GM12878 (cell line): ENCODE measurements around the gene PIERCE2. TPM values are rescaled to one million over a fixed set of nuclear protein-coding genes. Genes with fewer than 3 reads are reported as not detected.

Experiments used
- ATAC-seq: fragments of 200-7000 bp; cut with Tn5 transposase; 3 replicates; pipeline ENCODE4 v1.9.1; 2020; ENCODE audit warnings: mild to moderate bottlenecking, moderate library complexity
- BruUV-seq: library from RNA; stranded (reverse); fragments of 400-500 nt; replicated peaks from 2 replicates; lab custom pipeline; 2021; lab: Mats Ljungman, UMichigan
- CTCF ChIA-PET: fragments of 300-600 bp; sonication (Branson Sonifier 250); formaldehyde crosslinking; extraction: SDS; loops from one replicate; lab custom pipeline; 2021; ENCODE audit warnings: inconsistent platforms; lab: Yijun Ruan, JAX
- POLR2A ChIA-PET: fragments of 350-600 bp; formaldehyde crosslinking; extraction: SDS; loops from one replicate; lab custom pipeline; 2021; ENCODE audit warnings: inconsistent platforms; lab: Charles Lee
- RAD21 ChIA-PET: fragments of 300-600 bp; sonication (Branson Sonifier 250); formaldehyde crosslinking; loops from one replicate; lab custom pipeline; 2023; ENCODE audit warnings: antibody characterized with exemption; ENCODE audit not compliant: unreplicated experiment; lab: Charles Lee
- SMC1A ChIA-PET: fragments of 300-600 bp; sonication (Branson Sonifier 250); formaldehyde crosslinking; loops from one replicate; lab custom pipeline; 2023; ENCODE audit not compliant: unreplicated experiment, uncharacterized antibody; lab: Charles Lee
- DNase-seq: peaks from one replicate; pipeline ENCODE4 v3.0.0-alpha.2; 2011; ENCODE audit warnings: low read depth, low spot score
- FAIRE-seq: peaks from 3 replicates; lab custom pipeline; 2011; peaks lifted over from hg19 to GRCh38; lab: Jason Lieb, UNC
- H2AFZ ChIP-seq: 2 replicates; pipeline ENCODE4 v1.6.0; 2011; ENCODE audit warnings: low read depth, low read length, control low read depth; ENCODE audit not compliant: control insufficient read depth
- H3K27ac ChIP-seq: 2 replicates; pipeline ENCODE4 v1.5.1; 2011; ENCODE audit warnings: control low read depth; ENCODE audit not compliant: control insufficient read depth, insufficient read depth
- H3K27me3 ChIP-seq, 2 experiments: replicated peaks in 1 of 2; 2 replicates each; pipeline versions ENCODE4 v1.6.0 to v1.6.1; 2011; ENCODE audit warnings: low read length in 1 of 2; ENCODE audit not compliant: control insufficient read depth in 2 of 2, insufficient read depth in 2 of 2
- H3K36me3 ChIP-seq, 2 experiments: 2 replicates each; pipeline ENCODE4 v1.5.1; 2011; ENCODE audit warnings: low read length in 1 of 2; ENCODE audit not compliant: control insufficient read depth in 2 of 2, insufficient read depth in 2 of 2
- H3K4me1 ChIP-seq: 2 replicates; pipeline ENCODE4 v1.6.1; 2011; ENCODE audit warnings: mild to moderate bottlenecking, low read length, moderate library complexity, mixed read lengths; ENCODE audit not compliant: control insufficient read depth, insufficient read depth
- H3K4me2 ChIP-seq: 2 replicates; pipeline ENCODE4 v1.6.0; 2011; ENCODE audit warnings: control low read depth; ENCODE audit not compliant: control insufficient read depth, insufficient read depth
- H3K4me3 ChIP-seq: fragments of 200-600 bp; sonication (generic); 2 replicates; pipeline ENCODE4 v1.5.1; 2016
- H3K79me2 ChIP-seq: 2 replicates; pipeline ENCODE4 v1.6.0; 2011; ENCODE audit warnings: low read length; ENCODE audit not compliant: control insufficient read depth, insufficient read depth
- H3K9ac ChIP-seq: 2 replicates; pipeline ENCODE4 v1.8.0; 2011; ENCODE audit warnings: low read length, control low read depth, mixed read lengths; ENCODE audit not compliant: control insufficient read depth, insufficient read depth
- H3K9me3 ChIP-seq: replicated peaks from 3 replicates; pipeline ENCODE4 v1.5.1; 2011; ENCODE audit warnings: mild to moderate bottlenecking, low read length; ENCODE audit not compliant: control insufficient read depth, insufficient read depth
- H4K20me1 ChIP-seq: 2 replicates; pipeline ENCODE4 v1.6.0; 2011; ENCODE audit not compliant: control insufficient read depth, insufficient read depth
- ATF7 ChIP-seq: fragments of 450-650 bp; IDR thresholded peaks from 2 replicates; pipeline ENCODE4 v1.6.1; 2016; ENCODE audit warnings: low read depth, mild to moderate bottlenecking
- BCL11A ChIP-seq: IDR thresholded peaks from 2 replicates; pipeline ENCODE4 v1.6.1; 2011; ENCODE audit warnings: low read depth, low read length
- CBX5 ChIP-seq: sonication (generic); IDR thresholded peaks from 2 replicates; pipeline ENCODE4 v1.6.1; 2016; ENCODE audit warnings: low read depth, moderate library complexity, mild to moderate bottlenecking, inconsistent platforms
- ETV6 ChIP-seq, 2 experiments: fragments of 450-650 bp in 1 of 2; IDR thresholded peaks in 1 of 2; conservative IDR thresholded peaks in 1 of 2; 2 replicates each; pipeline ENCODE4 v1.6.1; 2014; ENCODE audit warnings: antibody characterized with exemption in 1 of 2, borderline replicate concordance in 1 of 2, low read depth in 1 of 2, mild to moderate bottlenecking in 1 of 2, moderate library complexity in 1 of 2
- EZH2 ChIP-seq: IDR thresholded peaks from 2 replicates; pipeline ENCODE4 v1.6.1; 2012; ENCODE audit warnings: low read depth, mild to moderate bottlenecking, control low read depth, inconsistent platforms, low read length, borderline replicate concordance; ENCODE audit not compliant: control insufficient read depth
- HCFC1 ChIP-seq: fragments of 150-350 bp; IDR thresholded peaks from 2 replicates; pipeline ENCODE4 v1.6.1; 2014; ENCODE audit warnings: low read length
- HDAC6 ChIP-seq: fragments of 200-600 bp; sonication (generic); IDR thresholded peaks from one replicate; pipeline ENCODE4 v1.8.0; 2017; ENCODE audit warnings: antibody characterized with exemption; ENCODE audit not compliant: unreplicated experiment
- JUNB ChIP-seq: IDR thresholded peaks from 2 replicates; pipeline ENCODE4 v1.6.1; 2016; ENCODE audit warnings: antibody characterized with exemption, mild to moderate bottlenecking
- MEF2B ChIP-seq: fragments of 450-650 bp; IDR thresholded peaks from 2 replicates; pipeline ENCODE4 v1.6.1; 2018; ENCODE audit warnings: mild to moderate bottlenecking, moderate library complexity; ENCODE audit not compliant: partially characterized antibody, poor library complexity, severe bottlenecking
- MTA2 ChIP-seq: fragments of 450-650 bp; IDR thresholded peaks from 2 replicates; pipeline ENCODE4 v1.6.1; 2016; ENCODE audit warnings: low read depth, mild to moderate bottlenecking, moderate library complexity
- POLR2AphosphoS5 ChIP-seq: IDR thresholded peaks from 2 replicates; pipeline ENCODE4 v1.6.1; 2011; ENCODE audit warnings: mild to moderate bottlenecking, low read length, inconsistent platforms
- RELA ChIP-seq: fragments of 450-650 bp; IDR thresholded peaks from 2 replicates; pipeline ENCODE4 v1.8.0; 2014; ENCODE audit warnings: borderline replicate concordance; ENCODE audit not compliant: partially characterized antibody
- SMC3 ChIP-seq: IDR thresholded peaks from 2 replicates; pipeline ENCODE4 v1.6.1; 2011; ENCODE audit warnings: low read length, improper control_type of control experiment, borderline replicate concordance
- SRF ChIP-seq, 2 experiments: IDR thresholded peaks; 2 replicates each; pipeline ENCODE4 v1.6.1; 2011; ENCODE audit warnings: low read depth in 2 of 2, low read length in 2 of 2, mild to moderate bottlenecking in 1 of 2, moderate library complexity in 1 of 2
- WGBS: methylation state at CpG from one replicate; pipeline ENCODE4 v1.1.6; 2016; ENCODE audit warnings: low lambda C conversion rate; ENCODE audit not compliant: insufficient replicate concordance, insufficient coverage; ENCODE audit errors: missing lambda C conversion rate; 5-methylcytosine and 5-hydroxymethylcytosine counted together
- in situ Hi-C: fragments of 300-500 bp; cut with MboI; formaldehyde crosslinking; loops from 9 replicates; pipeline ENCODE4 v1.14.3; 2018; ENCODE audit warnings: mixed read lengths
- intact Hi-C: fragments of 100-400 bp; cut with micrococcal nuclease; formaldehyde crosslinking; loops from one replicate; pipeline ENCODE4 v1.14.2; 2022; ENCODE audit not compliant: unreplicated experiment
- polyA plus RNA-seq, 11 experiments: library from polyadenylated mRNA; depleted of rRNA in 4 of 11; unstranded in 6 of 11; stranded (reverse) in 5 of 11; fragments of >200 nt; fragmentation: Nextera tagmentation in 4 of 11; fragmentation: Illumina TruSeq in 1 of 11; extraction: Ambion mirVana in 4 of 11; extraction: Trizol in 1 of 11; gene quantifications; 1 replicate in 1 of 11; 2 replicates in 10 of 11; pipeline versions ENCODE4 v1.2.1 to v1.2.3, GENCODE V29; 2011 to 2016; ENCODE audit warnings: inconsistent platforms in 2 of 11, missing spikeins in 2 of 11, low read depth in 1 of 11
- total RNA-seq, 4 experiments: library from RNA; depleted of rRNA in 3 of 4; stranded (reverse); fragments of >200 nt in 3 of 4; fragmentation: Illumina TruSeq in 1 of 4; extraction: Trizol in 1 of 4; gene quantifications; 2 replicates each; pipeline versions ENCODE4 v1.2.1 to v1.2.3, GENCODE V29; 2013 to 2021
- TF ChIP-seq, protein P1 (sequence below): IDR thresholded peaks from 2 replicates; pipeline ENCODE4 v1.6.1; 2011; ENCODE audit warnings: borderline replicate concordance, low read depth, mild to moderate bottlenecking, moderate library complexity, low read length; ENCODE audit not compliant: insufficient read depth, poor library complexity, severe bottlenecking
- TF ChIP-seq, protein P2 (sequence below): fragments of 450-650 bp; IDR thresholded peaks from 2 replicates; pipeline ENCODE4 v1.6.1; 2017; ENCODE audit warnings: low read depth, mild to moderate bottlenecking, moderate library complexity
- TF ChIP-seq, protein P3 (sequence below): fragments of 450-650 bp; conservative IDR thresholded peaks from 2 replicates; pipeline ENCODE4 v1.6.1; 2017; ENCODE audit warnings: mild to moderate bottlenecking, moderate library complexity

Gene PIERCE2
- total and polyA plus RNA-seq, 10 of the 15 experiments (the other 5 are each of a cell fraction or from before 2014, with no cell fraction given): 0.33 to 1.4 (median 0.89) TPM; not detected in 1

DNA sequence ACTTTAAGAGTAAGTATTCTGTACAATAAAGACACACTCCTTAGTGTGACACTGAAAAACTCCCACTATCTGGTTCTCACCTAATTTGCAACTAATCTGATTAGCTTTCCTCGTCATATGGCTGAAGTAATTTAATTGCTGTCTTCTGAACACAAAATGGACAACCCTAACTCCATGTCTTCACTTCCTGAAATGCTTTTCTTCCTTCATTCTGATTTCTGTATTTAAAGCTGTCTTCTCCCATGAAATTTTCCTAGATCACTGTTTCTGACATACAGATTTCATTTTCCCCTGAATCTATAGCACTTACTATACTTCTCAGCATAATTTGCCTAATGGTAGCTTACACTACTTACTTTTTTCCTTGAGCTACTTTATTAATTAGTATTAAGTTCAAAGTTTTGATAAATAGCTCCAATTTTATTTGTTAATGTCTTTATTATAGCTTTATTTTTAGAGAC is 6.5 kb upstream of the PIERCE2 start:
- FAIRE-seq (no peak), ATAC-seq (no peak), DNase-seq (no peak)
- Histone ChIP-seq H3K9ac (no peak overlapping the region), H3K36me3 (no peaks in the 10 kb centered on the region; a peak in 1 of 4 replicates), H3K27ac (peak overlapping the region; percentile 73), H3K4me3 (no peak overlapping the region), H3K9me3 (no peaks in the 10 kb centered on the region), H3K4me1 (peaks cover 25% of the 10 kb centered on the region), H3K79me2 (peaks cover 6% of the 10 kb centered on the region), H3K4me2 (no peak overlapping the region), H3K27me3 (no peaks in the 10 kb centered on the region), H2AFZ (no peak overlapping the region), H4K20me1 (no peaks in the 10 kb centered on the region)
- no TSS peak for BruUV-seq
- ChIA-PET SMC1A (interaction anchor here (0.7 to 1.6 kb wide), 10 partner anchors 11 to 114 kb away, joined by 3 to 5 read pairs (median 4); no protein-coding TSS in a partner anchor), CTCF (interaction anchor here (0.6 to 1.6 kb wide), 12 partner anchors 9 to 1529 kb away, joined by 3 to 7 read pairs (median 3); no protein-coding TSS in a partner anchor), RAD21 (interaction anchor here (0.6 to 0.9 kb wide), 2 partner anchors 18 to 79 kb away, joined by 3 read pairs; no protein-coding TSS in a partner anchor), POLR2A (interaction anchor here (0.6 to 1.1 kb wide), 2 partner anchors 9 to 1946 kb away, joined by 3 to 4 read pairs; no protein-coding TSS in a partner anchor)
- in situ Hi-C loops: no loop called here
- 96% methylated on average over 1 of the region's 1 CpG for WGBS
- intact Hi-C loops: loop anchor here (10.0 kb wide), 1 partner anchor 207 kb away; the partner anchor contains the start of gene RSL24D1
- TF ChIP-seq RELA (no peak), POLR2AphosphoS5 (no peak), SRF (IDR thresholded peaks at IDR 0.05; ENCODE audit: low read depth in 2 of 2, low read length in 2 of 2) (no peak), SMC3 (no peak), CBX5 (no peak), EZH2 (no peak), ETV6 (conservative IDR thresholded peaks at IDR 0.05 in 1 of 2, IDR thresholded peaks at IDR 0.05 in 1 of 2; ENCODE audit: borderline replicate concordance in 1 of 2, low read depth in 1 of 2) (no peak), HDAC6 (no peak), MTA2 (no peak), JUNB (no peak), ATF7 (no peak), HCFC1 (no peak), MEF2B (no peak), BCL11A (no peak)
- TF ChIP-seq, protein P1, sequence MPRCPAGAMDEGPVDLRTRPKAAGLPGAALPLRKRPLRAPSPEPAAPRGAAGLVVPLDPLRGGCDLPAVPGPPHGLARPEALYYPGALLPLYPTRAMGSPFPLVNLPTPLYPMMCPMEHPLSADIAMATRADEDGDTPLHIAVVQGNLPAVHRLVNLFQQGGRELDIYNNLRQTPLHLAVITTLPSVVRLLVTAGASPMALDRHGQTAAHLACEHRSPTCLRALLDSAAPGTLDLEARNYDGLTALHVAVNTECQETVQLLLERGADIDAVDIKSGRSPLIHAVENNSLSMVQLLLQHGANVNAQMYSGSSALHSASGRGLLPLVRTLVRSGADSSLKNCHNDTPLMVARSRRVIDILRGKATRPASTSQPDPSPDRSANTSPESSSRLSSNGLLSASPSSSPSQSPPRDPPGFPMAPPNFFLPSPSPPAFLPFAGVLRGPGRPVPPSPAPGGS: no peak
- TF ChIP-seq, protein P2, sequence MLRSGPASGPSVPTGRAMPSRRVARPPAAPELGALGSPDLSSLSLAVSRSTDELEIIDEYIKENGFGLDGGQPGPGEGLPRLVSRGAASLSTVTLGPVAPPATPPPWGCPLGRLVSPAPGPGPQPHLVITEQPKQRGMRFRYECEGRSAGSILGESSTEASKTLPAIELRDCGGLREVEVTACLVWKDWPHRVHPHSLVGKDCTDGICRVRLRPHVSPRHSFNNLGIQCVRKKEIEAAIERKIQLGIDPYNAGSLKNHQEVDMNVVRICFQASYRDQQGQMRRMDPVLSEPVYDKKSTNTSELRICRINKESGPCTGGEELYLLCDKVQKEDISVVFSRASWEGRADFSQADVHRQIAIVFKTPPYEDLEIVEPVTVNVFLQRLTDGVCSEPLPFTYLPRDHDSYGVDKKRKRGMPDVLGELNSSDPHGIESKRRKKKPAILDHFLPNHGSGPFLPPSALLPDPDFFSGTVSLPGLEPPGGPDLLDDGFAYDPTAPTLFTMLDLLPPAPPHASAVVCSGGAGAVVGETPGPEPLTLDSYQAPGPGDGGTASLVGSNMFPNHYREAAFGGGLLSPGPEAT: no peak
- TF ChIP-seq, protein P3, sequence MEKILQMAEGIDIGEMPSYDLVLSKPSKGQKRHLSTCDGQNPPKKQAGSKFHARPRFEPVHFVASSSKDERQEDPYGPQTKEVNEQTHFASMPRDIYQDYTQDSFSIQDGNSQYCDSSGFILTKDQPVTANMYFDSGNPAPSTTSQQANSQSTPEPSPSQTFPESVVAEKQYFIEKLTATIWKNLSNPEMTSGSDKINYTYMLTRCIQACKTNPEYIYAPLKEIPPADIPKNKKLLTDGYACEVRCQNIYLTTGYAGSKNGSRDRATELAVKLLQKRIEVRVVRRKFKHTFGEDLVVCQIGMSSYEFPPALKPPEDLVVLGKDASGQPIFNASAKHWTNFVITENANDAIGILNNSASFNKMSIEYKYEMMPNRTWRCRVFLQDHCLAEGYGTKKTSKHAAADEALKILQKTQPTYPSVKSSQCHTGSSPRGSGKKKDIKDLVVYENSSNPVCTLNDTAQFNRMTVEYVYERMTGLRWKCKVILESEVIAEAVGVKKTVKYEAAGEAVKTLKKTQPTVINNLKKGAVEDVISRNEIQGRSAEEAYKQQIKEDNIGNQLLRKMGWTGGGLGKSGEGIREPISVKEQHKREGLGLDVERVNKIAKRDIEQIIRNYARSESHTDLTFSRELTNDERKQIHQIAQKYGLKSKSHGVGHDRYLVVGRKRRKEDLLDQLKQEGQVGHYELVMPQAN: no peak
